ENCODE measurements around the gene WTAP.

WTAP gene

GRCh38 chr6:159692303-159693127 is 34.8 kb upstream of the WTAP start:
- Mint-ChIP-seq H3K4me1 (peaks cover 33% of the 10 kb centered on the region), H3K27ac (peak overlapping the region; percentile 96), H3K9me3 (no peaks in the 10 kb centered on the region), H3K36me3 (ENCODE audit: low read depth) (peaks cover 23% of the 10 kb centered on the region), H3K27me3 (ENCODE audit: low read depth, poor library complexity) (peaks cover 6% of the 10 kb centered on the region), H3K4me3 (peak overlapping the region; percentile 91)
- TF ChIP-seq CTCF (IDR thresholded peaks at IDR 0.05) = no peak
- peak; percentile 56 for DNase-seq

GRCh38 chr6:159693128-159693893 is 34.0 kb upstream of the WTAP start, which contains the start of gene SOD2:
Gene SOD2, minus strand, starts transcription at chr6:159693241. Its CDS starts 74 bp downstream, at chr6:159693167.
- peak within 1 kb of the TSS; percentile 97 for H3K27ac Mint-ChIP-seq
- H3K4me1 Mint-ChIP-seq = peaks cover 33% of the 10 kb centered on the region
- peak within 1 kb of the TSS; percentile 91 for H3K4me3 Mint-ChIP-seq
- H3K9me3 Mint-ChIP-seq = no peaks in the 10 kb centered on the region
- H3K27me3 Mint-ChIP-seq (ENCODE audit: low read depth, poor library complexity) = peaks cover 6% of the 10 kb centered on the region
- H3K36me3 Mint-ChIP-seq (ENCODE audit: low read depth) = peaks cover 15% of the 10 kb centered on the region
- TF ChIP-seq CTCF (IDR thresholded peaks at IDR 0.05) = no peak
- peak; percentile 88 for DNase-seq

GRCh38 chr6:159693894-159694545 is 33.3 kb upstream of the WTAP start:
- no peaks in the 10 kb centered on the region for H3K9me3 Mint-ChIP-seq
- peaks cover 6% of the 10 kb centered on the region for H3K27me3 Mint-ChIP-seq (ENCODE audit: low read depth, poor library complexity)
- DNase-seq = no peak
- peaks cover 8% of the 10 kb centered on the region for H3K36me3 Mint-ChIP-seq (ENCODE audit: low read depth)
- H3K4me3 Mint-ChIP-seq = peak overlapping the region; percentile 84
- peaks cover 33% of the 10 kb centered on the region for H3K4me1 Mint-ChIP-seq
- peak overlapping the region; percentile 97 for H3K27ac Mint-ChIP-seq
- TF ChIP-seq CTCF (IDR thresholded peaks at IDR 0.05) = no peak

- no peak for TF ChIP-seq CTCF (IDR thresholded peaks at IDR 0.05)
- Mint-ChIP-seq H3K36me3 (ENCODE audit: low read depth) (peaks cover 12% of the 10 kb centered on the region), H3K27me3 (ENCODE audit: low read depth, poor library complexity) (peaks cover 6% of the 10 kb centered on the region), H3K9me3 (no peaks in the 10 kb centered on the region), H3K4me3 (no peak overlapping the region), H3K27ac (no peak overlapping the region), H3K4me1 (peaks cover 31% of the 10 kb centered on the region)
- DNase-seq = no peak
These were observed 31.3 kb upstream of the WTAP start for GRCh38 chr6:159695984-159696383.

GRCh38 chr6:159700970-159701369 is 26.3 kb upstream of the WTAP start:
- Mint-ChIP-seq H3K27ac (peak overlapping the region; percentile 10), H3K36me3 (ENCODE audit: low read depth) (peaks cover 28% of the 10 kb centered on the region), H3K4me1 (no peaks in the 10 kb centered on the region), H3K4me3 (no peak overlapping the region), H3K27me3 (ENCODE audit: low read depth, poor library complexity) (peaks cover 3% of the 10 kb centered on the region), H3K9me3 (peaks cover 18% of the 10 kb centered on the region)
- DNase-seq = no peak
- no peak for TF ChIP-seq CTCF (IDR thresholded peaks at IDR 0.05)

Measured in nephron progenitor cell (in vitro differentiated cells).